ENCODE results near the gene CPNE5. TPM values are rescaled to one million over a fixed set of nuclear protein-coding genes. Genes with fewer than 3 reads are reported as not detected.

Gene CPNE5
- total RNA-seq, 4 donors from 2014 or later, result 0.35 to 5.8 (median 2.9) TPM

- TF ChIP-seq POLR2A (IDR thresholded peaks at IDR 0.05), result no peak
- no peak for TF ChIP-seq CTCF (IDR thresholded peaks at IDR 0.05)
- DNase-seq, result no peak
These were observed 5.3 kb upstream of the CPNE5 start for GRCh38 chr6:36844232-36845170.

DNA sequence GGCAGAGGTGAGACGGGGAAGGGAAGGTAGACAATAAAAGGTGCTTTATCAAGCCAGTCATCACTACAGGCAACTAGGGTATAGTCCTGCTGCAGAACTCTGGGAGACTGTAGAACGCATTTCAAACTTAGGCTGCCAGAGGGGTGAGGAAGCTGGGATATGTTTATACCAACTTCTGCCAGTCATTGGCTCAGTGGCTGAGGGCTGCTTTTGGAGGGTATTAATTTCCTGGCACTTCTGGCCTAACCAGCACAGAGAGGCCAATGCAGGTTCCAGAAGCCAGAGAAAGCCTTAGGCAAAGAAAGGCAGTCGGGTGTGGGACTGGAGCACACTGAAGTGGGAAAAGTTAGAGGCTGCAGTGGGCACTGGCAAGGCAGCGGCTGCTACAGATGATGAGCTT lies 3.9 kb upstream of the CPNE5 start:
- no peaks in the 10 kb centered on the region for H3K36me3 ChIP-seq
- no peaks in the 10 kb centered on the region for H3K9me3 ChIP-seq
- DNase-seq, result no peak
- no peak overlapping the region for H3K27ac ChIP-seq
- peaks cover 6 to 31% (median 11%) of the 10 kb centered on the region in 4 donors for H3K4me1 ChIP-seq
- H3K27me3 ChIP-seq, result peaks cover 0 to 7% of the 10 kb centered on the region in 2 donors
- H3K4me3 ChIP-seq, result no peak overlapping the region
- TF ChIP-seq CTCF (IDR thresholded peaks at IDR 0.05) (no peak), POLR2A (IDR thresholded peaks at IDR 0.05) (no peak)

More at GRCh38 chr6:36844232-36845170, 5.3 kb upstream of the CPNE5 start:
- no peak overlapping the region for H3K27ac ChIP-seq
- peaks cover 0 to under 1% of the 10 kb centered on the region in 2 donors for H3K27me3 ChIP-seq
- H3K4me3 ChIP-seq, result no peak overlapping the region
- H3K4me1 ChIP-seq, result peaks cover 4 to 32% (median 10%) of the 10 kb centered on the region in 4 donors
- no peaks in the 10 kb centered on the region for H3K9me3 ChIP-seq
- H3K36me3 ChIP-seq, result no peaks in the 10 kb centered on the region

GRCh38 chr6:36841756-36842155 lies 2.5 kb upstream of the CPNE5 start:
- Histone ChIP-seq H3K36me3 (no peaks in the 10 kb centered on the region), H3K27me3 (peaks cover 0 to 7% of the 10 kb centered on the region in 2 donors), H3K4me3 (no peak overlapping the region), H3K4me1 (peaks cover 4 to 24% (median 11%) of the 10 kb centered on the region in 4 donors), H3K27ac (no peak overlapping the region), H3K9me3 (no peaks in the 10 kb centered on the region)
- no peak for DNase-seq
- no peak for TF ChIP-seq POLR2A (IDR thresholded peaks at IDR 0.05)
- TF ChIP-seq CTCF (IDR thresholded peaks at IDR 0.05), result no peak

- Histone ChIP-seq H3K27ac (no peak overlapping the region), H3K36me3 (no peaks in the 10 kb centered on the region), H3K4me3 (peak overlapping the region in 3 of 4 donors; percentile 53 to 66 (median 58)), H3K9me3 (no peaks in the 10 kb centered on the region), H3K27me3 (peaks cover 0 to 7% of the 10 kb centered on the region in 2 donors), H3K4me1 (peaks cover 4 to 24% (median 11%) of the 10 kb centered on the region in 4 donors)
- TF ChIP-seq CTCF (IDR thresholded peaks at IDR 0.05) (no peak), POLR2A (IDR thresholded peaks at IDR 0.05) (no peak)
- DNase-seq, result no peak
These were observed 1.5 kb upstream of the CPNE5 start for GRCh38 chr6:36840432-36841403.

DNA sequence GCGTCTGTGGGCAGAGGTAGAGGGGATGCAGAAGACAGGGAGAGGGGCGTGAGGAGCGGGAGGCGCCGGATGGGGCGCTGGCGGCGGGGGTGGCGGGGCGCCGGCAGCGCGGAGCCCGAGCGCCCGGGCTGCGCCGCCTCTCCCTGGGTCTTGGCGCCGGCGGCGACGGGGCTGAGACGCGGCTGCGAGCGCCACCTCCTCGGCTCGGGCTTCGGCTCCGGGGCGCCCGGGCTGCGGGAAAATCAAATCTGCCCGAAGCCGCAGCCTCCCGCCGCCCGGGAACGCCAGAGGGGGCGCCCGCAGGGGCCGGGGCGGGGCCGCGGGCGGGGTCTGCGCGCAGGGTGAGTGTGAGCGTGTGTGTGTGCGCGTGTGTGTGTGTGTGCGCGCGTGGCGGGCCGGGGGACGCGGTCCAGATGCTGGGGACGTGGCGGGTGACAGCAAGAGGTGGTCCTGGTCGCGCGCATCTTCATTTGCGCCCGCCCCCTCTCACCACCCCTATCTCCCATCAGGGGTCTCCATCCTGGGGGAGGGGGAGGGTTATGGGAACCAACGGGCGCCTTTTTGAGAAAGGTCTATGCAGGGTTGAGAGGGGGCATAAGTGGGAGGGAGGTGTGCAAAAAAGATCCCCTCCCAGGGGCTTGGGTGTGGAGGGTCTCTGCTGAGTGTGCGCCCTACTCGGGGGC lies 646 bp upstream of the CPNE5 start:
- peak in 3 of 6 experiments; percentile 7 to 14 (median 12) for TF ChIP-seq CTCF (IDR thresholded peaks at IDR 0.05)
- no peak for TF ChIP-seq POLR2A (IDR thresholded peaks at IDR 0.05)
- H3K36me3 ChIP-seq, result no peaks in the 10 kb centered on the region
- DNase-seq, result no peak
- peaks cover 0 to 7% of the 10 kb centered on the region in 2 donors for H3K27me3 ChIP-seq
- H3K9me3 ChIP-seq, result no peaks in the 10 kb centered on the region
- no peak overlapping the region for H3K27ac ChIP-seq
- H3K4me3 ChIP-seq, result peak overlapping the region; percentile 30 to 66 (median 56)
- peaks cover 4 to 24% (median 11%) of the 10 kb centered on the region in 4 donors for H3K4me1 ChIP-seq

Data from Peyer's patch (tissue), 4 donors.